Left ventricle myocardium inferior (tissue), 1 donor: ENCODE measurements around the gene SPRY1. TPM values are rescaled to one million over a fixed set of nuclear protein-coding genes. Genes with fewer than 3 reads are reported as not detected.

Experiments
- DNase-seq: peaks from one replicate; pipeline ENCODE4 v3.0.0-alpha.2; 2020
- H3K27ac ChIP-seq: fragments of 200-600 bp; replicated peaks from 2 replicates; pipeline ENCODE4 v1.8.0; 2021
- H3K27me3 ChIP-seq: fragments of 200-600 bp; 2 replicates; pipeline ENCODE4 v1.8.0; 2021; ENCODE audit warnings: low read depth
- H3K36me3 ChIP-seq: fragments of 200-600 bp; 2 replicates; pipeline ENCODE4 v1.8.0; 2021
- H3K4me1 ChIP-seq: fragments of 200-600 bp; 2 replicates; pipeline ENCODE4 v1.8.0; 2021
- H3K4me3 ChIP-seq: fragments of 200-600 bp; 2 replicates; pipeline ENCODE4 v1.8.0; 2021; ENCODE audit warnings: mild to moderate bottlenecking, moderate library complexity
- H3K9me3 ChIP-seq: fragments of 200-600 bp; replicated peaks from 2 replicates; pipeline ENCODE4 v1.8.0; 2021
- CTCF ChIP-seq: fragments of 200-600 bp; IDR thresholded peaks from 2 replicates; pipeline ENCODE4 v1.8.0; 2021; ENCODE audit warnings: antibody characterized with exemption, mild to moderate bottlenecking, borderline replicate concordance
- intact Hi-C: fragments of 100-400 bp; cut with micrococcal nuclease; formaldehyde crosslinking; loops from one replicate; pipeline ENCODE4 v1.11.0; 2022
- total RNA-seq: library from RNA; stranded (reverse); fragmentation: NEBNext Ultra II Directional; extraction: Animal tissue kit (Norgen Biotek cat#: 25700); gene quantifications from one replicate; pipeline ENCODE4 v1.2.1, GENCODE V29; 2021
- donor health status: DM: no; HTN: yes; CAD: no; lungs with severe emphysema.

The SPRY1 gene
- total RNA-seq, 1 donor from 2014 or later, result 39.7 TPM

DNA sequence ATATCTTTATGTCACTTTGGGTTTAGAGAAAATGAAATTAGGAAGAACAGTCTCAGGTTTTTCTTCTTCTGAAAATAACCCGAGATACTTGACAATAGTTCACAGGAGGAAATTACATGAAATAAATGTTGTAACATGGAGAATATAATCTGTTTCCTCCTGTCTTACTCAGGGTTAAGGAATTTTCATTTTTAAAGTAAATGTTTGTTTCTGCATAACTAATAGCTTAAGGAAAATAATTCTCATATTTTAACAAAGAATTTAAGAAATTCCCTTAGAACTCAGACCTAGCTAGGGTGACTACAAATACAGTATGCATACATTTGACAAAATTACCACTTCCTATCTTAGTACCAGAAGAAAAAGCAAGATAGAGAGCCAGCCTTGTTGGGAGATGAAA is 17.2 kb upstream of the SPRY1 start:
- TF ChIP-seq CTCF, result no peak
- Histone ChIP-seq H3K27ac (no peak overlapping the region), H3K4me1 (no peaks in the 10 kb centered on the region), H3K9me3 (peaks cover 3% of the 10 kb centered on the region), H3K36me3 (no peaks in the 10 kb centered on the region), H3K27me3 (no peaks in the 10 kb centered on the region), H3K4me3 (no peak overlapping the region)
- intact Hi-C loops, result no loop called here
- DNase-seq, result no peak

- Histone ChIP-seq H3K4me1 (peaks cover 3% of the 10 kb centered on the region), H3K27me3 (no peaks in the 10 kb centered on the region), H3K4me3 (no peak overlapping the region), H3K27ac (no peak overlapping the region), H3K36me3 (no peaks in the 10 kb centered on the region), H3K9me3 (no peaks in the 10 kb centered on the region)
- intact Hi-C loops, result no loop called here
- no peak for DNase-seq
- no peak for TF ChIP-seq CTCF
Measured at GRCh38 chr4:123380728-123381716, 15.6 kb upstream of the SPRY1 start.

GRCh38 chr4:123381996-123382395 is 14.6 kb upstream of the SPRY1 start:
- TF ChIP-seq CTCF, result no peak
- H3K9me3 ChIP-seq, result no peaks in the 10 kb centered on the region
- intact Hi-C loops, result no loop called here
- no peaks in the 10 kb centered on the region for H3K27me3 ChIP-seq
- no peak overlapping the region for H3K4me3 ChIP-seq
- H3K4me1 ChIP-seq, result peaks cover 13% of the 10 kb centered on the region
- H3K27ac ChIP-seq, result no peak overlapping the region
- DNase-seq, result no peak
- H3K36me3 ChIP-seq, result no peaks in the 10 kb centered on the region

DNA sequence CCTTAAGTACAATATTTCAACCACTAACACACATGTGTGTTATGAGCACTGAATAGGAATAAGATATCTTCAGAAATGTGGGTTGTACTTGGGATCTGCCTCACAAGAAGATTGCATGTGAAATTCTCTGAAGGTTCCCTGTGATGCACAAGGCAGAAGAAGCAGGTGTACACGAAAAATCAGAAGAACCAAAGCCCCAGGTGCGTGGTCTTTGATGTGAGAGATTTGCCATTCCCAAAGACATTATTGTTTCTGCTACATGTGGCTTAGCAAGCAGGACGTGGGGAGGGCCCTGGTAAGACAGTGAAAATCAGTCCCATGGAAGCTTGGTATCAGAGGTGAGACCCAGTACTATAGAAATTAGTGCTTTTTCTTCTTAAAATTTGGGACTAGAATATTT is 13.0 kb upstream of the SPRY1 start:
- intact Hi-C loops, result no loop called here
- TF ChIP-seq CTCF, result no peak

GRCh38 chr4:123386609-123387008 is 10.0 kb upstream of the SPRY1 start:
- no peaks in the 10 kb centered on the region for H3K36me3 ChIP-seq
- DNase-seq, result no peak
- H3K4me3 ChIP-seq, result no peak overlapping the region
- no peaks in the 10 kb centered on the region for H3K9me3 ChIP-seq
- peak overlapping the region; percentile 54 for H3K27ac ChIP-seq
- intact Hi-C loops, result no loop called here
- TF ChIP-seq CTCF, result no peak
- H3K4me1 ChIP-seq, result peaks cover 16% of the 10 kb centered on the region
- H3K27me3 ChIP-seq, result no peaks in the 10 kb centered on the region

More for the DNA sequence above, 13.0 kb upstream of the SPRY1 start:
- Histone ChIP-seq H3K27me3 (no peaks in the 10 kb centered on the region), H3K27ac (no peak overlapping the region), H3K4me3 (no peak overlapping the region), H3K36me3 (no peaks in the 10 kb centered on the region), H3K9me3 (no peaks in the 10 kb centered on the region), H3K4me1 (peaks cover 16% of the 10 kb centered on the region)
- no peak for DNase-seq
